ENCODE data around the gene FCN1. TPM values are rescaled to one million over a fixed set of nuclear protein-coding genes. Genes with fewer than 3 reads are reported as not detected.

FCN1 gene
- total RNA-seq, 1 experiment from 2014 or later, result not detected

DNA sequence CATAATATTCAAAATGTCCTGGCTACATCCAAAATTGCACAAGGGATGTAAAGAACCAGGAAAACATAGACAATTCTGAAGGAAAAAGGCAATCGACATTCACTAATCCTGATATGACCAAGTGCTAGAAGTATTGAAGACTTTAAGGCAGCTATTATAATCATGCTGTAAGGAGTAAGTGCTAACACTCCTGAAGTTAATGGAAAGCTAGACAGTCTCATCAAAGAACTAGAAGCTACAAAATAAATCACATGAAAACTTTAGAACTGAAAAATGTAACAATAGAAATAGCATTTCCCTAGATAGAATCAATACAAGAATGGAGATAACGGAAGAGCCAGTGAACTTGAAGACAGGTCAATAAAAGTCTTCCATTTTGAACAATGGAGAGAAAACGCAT lies 18.5 kb downstream of the FCN1 start:
- Histone ChIP-seq H3F3A (ENCODE audit: low read length, unreplicated experiment) (no peaks in the 10 kb centered on the region), H3K4me1 (ENCODE audit: insufficient read depth, low read length) (peaks cover 13% of the 10 kb centered on the region), H3K4me3 (ENCODE audit: low read length) (no peak overlapping the region), H3K27ac (ENCODE audit: low read length) (no peak overlapping the region), H3K9me3 (ENCODE audit: low read length) (no peaks in the 10 kb centered on the region), H3K9me2 (replicated peaks; ENCODE audit: low read length) (no peaks in the 10 kb centered on the region), H3K79me2 (ENCODE audit: low read length) (no peaks in the 10 kb centered on the region), H2AFZ (ENCODE audit: low read length) (no peak overlapping the region), H3K27me3 (ENCODE audit: low read length) (no peaks in the 10 kb centered on the region), H3K9ac (ENCODE audit: low read length) (no peak overlapping the region), H4K20me1 (ENCODE audit: low read length) (no peaks in the 10 kb centered on the region), H3K36me3 (ENCODE audit: low read depth, low read length) (no peaks in the 10 kb centered on the region), H3K4me2 (ENCODE audit: low read length) (no peak overlapping the region)
- POLR2A ChIA-PET (ENCODE audit: unreplicated experiment), result no interaction called here
- CTCF ChIA-PET, result no interaction called here
- no peak for TF ChIP-seq EZH2 (IDR thresholded peaks at IDR 0.05; ENCODE audit: low read length, unreplicated experiment)
- no peak for TF ChIP-seq CTCF (conservative IDR thresholded peaks at IDR 0.05; ENCODE audit: low read depth, low read length)
- TF ChIP-seq EZH2phosphoT487 (IDR thresholded peaks at IDR 0.05; ENCODE audit: borderline replicate concordance, low read length), result no peak
- no TSS peak for BruUV-seq (replicated peaks)
- no peak for ATAC-seq
- intact Hi-C loops (cut with micrococcal nuclease), result no loop called here
- DNase-seq, result no peak

DNA sequence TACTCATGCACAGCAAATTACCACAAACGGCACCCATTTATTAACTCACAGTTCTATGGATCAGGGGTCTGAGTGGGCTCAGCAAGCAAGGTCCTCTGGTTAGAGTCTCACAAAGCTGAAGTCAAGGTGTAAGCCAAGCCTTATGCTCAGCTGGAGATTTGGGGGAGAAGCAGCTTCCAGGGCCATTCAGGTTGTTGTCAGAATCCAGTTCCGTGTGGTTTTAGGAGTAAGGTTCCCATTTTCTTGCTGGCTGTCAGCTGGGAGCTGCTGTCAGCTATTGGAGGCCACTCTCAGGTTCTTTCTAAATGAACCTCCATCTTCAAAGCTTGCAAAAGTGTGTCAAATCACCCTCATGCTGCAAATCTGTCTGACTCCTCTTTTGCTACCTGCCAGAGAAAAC lies 19.4 kb downstream of the FCN1 start:
- H3K4me1 ChIP-seq (ENCODE audit: insufficient read depth, low read length), result peaks cover 13% of the 10 kb centered on the region
- no peaks in the 10 kb centered on the region for H3F3A ChIP-seq (ENCODE audit: low read length, unreplicated experiment)
- H3K36me3 ChIP-seq (ENCODE audit: low read depth, low read length), result no peaks in the 10 kb centered on the region
- intact Hi-C loops (cut with micrococcal nuclease), result no loop called here
- H2AFZ ChIP-seq (ENCODE audit: low read length), result no peak overlapping the region
- H3K9ac ChIP-seq (ENCODE audit: low read length), result no peak overlapping the region
- H3K79me2 ChIP-seq (ENCODE audit: low read length), result no peaks in the 10 kb centered on the region
- no peaks in the 10 kb centered on the region for H4K20me1 ChIP-seq (ENCODE audit: low read length)
- no peaks in the 10 kb centered on the region for H3K9me3 ChIP-seq (ENCODE audit: low read length)
- H3K4me2 ChIP-seq (ENCODE audit: low read length), result no peak overlapping the region
- DNase-seq (no peak), ATAC-seq (no peak)
- BruUV-seq (replicated peaks), result no TSS peak
- TF ChIP-seq EZH2phosphoT487 (IDR thresholded peaks at IDR 0.05; ENCODE audit: borderline replicate concordance, low read length) (no peak), CTCF (conservative IDR thresholded peaks at IDR 0.05; ENCODE audit: low read depth, low read length) (no peak), EZH2 (IDR thresholded peaks at IDR 0.05; ENCODE audit: low read length, unreplicated experiment) (no peak)
- H3K9me2 ChIP-seq (replicated peaks; ENCODE audit: low read length), result no peaks in the 10 kb centered on the region
- ChIA-PET CTCF (no interaction called here), POLR2A (ENCODE audit: unreplicated experiment) (interaction anchor here (0.6 kb wide), 1 partner anchor 1964 kb away, joined by 3 read pairs; no protein-coding TSS in a partner anchor)
- H3K4me3 ChIP-seq (ENCODE audit: low read length), result no peak overlapping the region
- no peak overlapping the region for H3K27ac ChIP-seq (ENCODE audit: low read length)
- H3K27me3 ChIP-seq (ENCODE audit: low read length), result no peaks in the 10 kb centered on the region

DNA sequence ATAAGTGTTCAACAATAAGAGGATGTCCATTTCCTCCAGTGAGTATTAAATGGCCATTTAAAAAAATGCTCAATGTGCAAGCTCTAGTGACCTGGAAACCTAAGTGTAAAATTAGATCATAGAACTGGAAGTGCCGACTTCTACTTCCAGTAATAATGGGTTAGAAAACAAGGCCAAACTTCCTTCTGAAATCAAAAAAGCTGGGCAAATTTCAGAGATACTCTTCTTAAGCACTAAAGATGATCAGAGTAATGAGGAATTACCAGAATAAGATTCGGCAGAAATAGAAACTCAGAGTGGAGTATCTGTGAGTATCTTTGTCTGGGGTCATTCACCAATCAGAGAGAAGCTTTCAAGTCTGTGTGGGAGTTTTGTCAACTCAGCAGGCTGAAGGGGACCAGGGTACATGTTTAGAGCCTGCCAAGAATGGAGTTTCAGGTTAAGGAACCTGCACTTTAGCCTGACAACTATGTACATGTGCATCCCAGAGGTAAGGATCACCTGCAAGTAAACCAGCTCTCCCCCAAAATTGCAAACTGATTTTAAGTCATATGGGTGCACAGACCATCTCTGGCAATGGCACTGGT lies 20.0 kb downstream of the FCN1 start:
- TF ChIP-seq CTCF (conservative IDR thresholded peaks at IDR 0.05; ENCODE audit: low read depth, low read length) (no peak), EZH2 (IDR thresholded peaks at IDR 0.05; ENCODE audit: low read length, unreplicated experiment) (no peak), EZH2phosphoT487 (IDR thresholded peaks at IDR 0.05; ENCODE audit: borderline replicate concordance, low read length) (no peak)
- Histone ChIP-seq H3K27me3 (ENCODE audit: low read length) (no peaks in the 10 kb centered on the region), H3K4me1 (ENCODE audit: insufficient read depth, low read length) (peaks cover 13% of the 10 kb centered on the region), H3K9ac (ENCODE audit: low read length) (no peak overlapping the region), H3K36me3 (ENCODE audit: low read depth, low read length) (no peaks in the 10 kb centered on the region), H3K4me2 (ENCODE audit: low read length) (no peak overlapping the region), H3F3A (ENCODE audit: low read length, unreplicated experiment) (no peaks in the 10 kb centered on the region), H3K79me2 (ENCODE audit: low read length) (no peaks in the 10 kb centered on the region), H3K9me2 (replicated peaks; ENCODE audit: low read length) (no peaks in the 10 kb centered on the region), H3K9me3 (ENCODE audit: low read length) (no peaks in the 10 kb centered on the region), H2AFZ (ENCODE audit: low read length) (no peak overlapping the region), H3K4me3 (ENCODE audit: low read length) (no peak overlapping the region), H4K20me1 (ENCODE audit: low read length) (no peaks in the 10 kb centered on the region), H3K27ac (ENCODE audit: low read length) (no peak overlapping the region)
- DNase-seq (no peak), ATAC-seq (no peak)
- CTCF ChIA-PET, result no interaction called here
- no TSS peak for BruUV-seq (replicated peaks)
- intact Hi-C loops (cut with micrococcal nuclease), result no loop called here
- POLR2A ChIA-PET (ENCODE audit: unreplicated experiment), result interaction anchor here (0.6 kb wide), 1 partner anchor 1964 kb away, joined by 3 read pairs; no protein-coding TSS in a partner anchor
